ENCODE results near the gene FAM163B.

DNA sequence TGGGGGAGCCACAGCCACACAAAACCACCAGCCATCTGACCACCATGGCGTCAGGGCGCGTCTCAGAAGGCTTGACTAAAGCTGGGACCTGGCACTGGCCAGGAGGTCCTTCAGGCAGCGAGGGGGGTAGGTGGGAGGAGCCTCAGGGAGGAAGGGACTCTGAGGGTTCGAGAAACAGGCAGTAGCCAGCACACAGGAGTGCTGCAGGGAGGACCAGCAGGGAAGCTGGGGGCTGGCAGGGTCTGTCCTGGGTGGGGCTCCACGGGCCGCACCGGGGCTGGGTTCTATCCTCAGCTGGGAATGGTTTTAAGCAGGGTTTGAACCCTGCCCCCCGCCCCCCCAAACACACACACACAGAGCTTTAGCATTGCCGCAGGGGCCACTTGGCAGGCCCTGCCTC lies 7.4 kb downstream of the FAM163B start:
- TF ChIP-seq, protein P1, sequence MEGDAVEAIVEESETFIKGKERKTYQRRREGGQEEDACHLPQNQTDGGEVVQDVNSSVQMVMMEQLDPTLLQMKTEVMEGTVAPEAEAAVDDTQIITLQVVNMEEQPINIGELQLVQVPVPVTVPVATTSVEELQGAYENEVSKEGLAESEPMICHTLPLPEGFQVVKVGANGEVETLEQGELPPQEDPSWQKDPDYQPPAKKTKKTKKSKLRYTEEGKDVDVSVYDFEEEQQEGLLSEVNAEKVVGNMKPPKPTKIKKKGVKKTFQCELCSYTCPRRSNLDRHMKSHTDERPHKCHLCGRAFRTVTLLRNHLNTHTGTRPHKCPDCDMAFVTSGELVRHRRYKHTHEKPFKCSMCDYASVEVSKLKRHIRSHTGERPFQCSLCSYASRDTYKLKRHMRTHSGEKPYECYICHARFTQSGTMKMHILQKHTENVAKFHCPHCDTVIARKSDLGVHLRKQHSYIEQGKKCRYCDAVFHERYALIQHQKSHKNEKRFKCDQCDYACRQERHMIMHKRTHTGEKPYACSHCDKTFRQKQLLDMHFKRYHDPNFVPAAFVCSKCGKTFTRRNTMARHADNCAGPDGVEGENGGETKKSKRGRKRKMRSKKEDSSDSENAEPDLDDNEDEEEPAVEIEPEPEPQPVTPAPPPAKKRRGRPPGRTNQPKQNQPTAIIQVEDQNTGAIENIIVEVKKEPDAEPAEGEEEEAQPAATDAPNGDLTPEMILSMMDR (IDR thresholded peaks at IDR 0.05), result no peak
- TF ChIP-seq POLR2AphosphoS5 (IDR thresholded peaks at IDR 0.05) (no peak), POLR2A (IDR thresholded peaks at IDR 0.05; ENCODE audit: low read depth) (no peak), EP300 (IDR thresholded peaks at IDR 0.05) (no peak)
